Skin epidermis (tissue), 12 donors: ENCODE measurements around the gene CSNK1A1.
A peak's percentile ranks its signal among the peaks of the same experiment; 100 is the strongest.
"Not testable (repeated sequence)": the region's sequence is repeated elsewhere in the genome, so short reads cannot be mapped to it uniquely, and the experiment has no call there.

Experiments used
- H3K27ac ChIP-seq, 21 experiments: fragments of 200-600 bp; sonication (generic) in 11 of 21; one replicate each; pipeline ENCODE4 v1.5.0; 2020; ENCODE audit warnings: mild to moderate bottlenecking in 3 of 21, inconsistent platforms in 2 of 21, moderate library complexity in 2 of 21
- H3K4me3 ChIP-seq, 7 experiments: fragments of 200-600 bp; sonication (generic) in 2 of 7; one replicate each; pipeline ENCODE4 v1.5.0; 2020; ENCODE audit warnings: inconsistent platforms in 2 of 7, mild to moderate bottlenecking in 2 of 7, moderate library complexity in 1 of 7

CSNK1A1 gene

GRCh38 chr5:149541893-149542292 lies 9.3 kb downstream of the CSNK1A1 start:
- Histone ChIP-seq H3K4me3 (no peak overlapping the region), H3K27ac (no peak overlapping the region)

GRCh38 chr5:149540089-149540488 lies 11.2 kb downstream of the CSNK1A1 start:
- Histone ChIP-seq H3K27ac (peak overlapping the region in 1 of 21 experiments; percentile 5), H3K4me3 (no peak overlapping the region)

GRCh38 chr5:149537374-149537975 lies 13.8 kb downstream of the CSNK1A1 start:
- Histone ChIP-seq H3K27ac (no peak overlapping the region), H3K4me3 (no peak overlapping the region)

DNA sequence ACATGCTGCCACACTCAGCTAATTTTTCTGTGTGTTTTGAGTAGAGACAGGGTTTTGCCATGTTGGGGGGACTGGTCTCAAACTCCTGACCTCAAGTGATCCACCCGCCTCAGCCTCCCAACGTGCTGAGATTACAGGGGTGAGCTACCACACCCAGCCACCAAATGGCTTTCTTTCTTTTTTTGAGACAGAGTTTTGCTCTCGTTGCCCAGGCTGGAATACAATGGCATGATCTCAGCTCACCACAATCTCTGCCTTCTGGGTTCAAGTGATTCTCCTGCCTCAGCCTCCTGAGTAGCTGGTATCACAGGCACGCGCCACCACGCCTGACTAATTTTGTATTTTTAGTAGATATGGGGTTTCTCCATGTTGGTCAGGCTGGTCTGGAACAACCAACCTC lies 15.5 kb downstream of the CSNK1A1 start:
- H3K4me3 ChIP-seq, H3K27ac ChIP-seq: not testable (repeated sequence)

DNA sequence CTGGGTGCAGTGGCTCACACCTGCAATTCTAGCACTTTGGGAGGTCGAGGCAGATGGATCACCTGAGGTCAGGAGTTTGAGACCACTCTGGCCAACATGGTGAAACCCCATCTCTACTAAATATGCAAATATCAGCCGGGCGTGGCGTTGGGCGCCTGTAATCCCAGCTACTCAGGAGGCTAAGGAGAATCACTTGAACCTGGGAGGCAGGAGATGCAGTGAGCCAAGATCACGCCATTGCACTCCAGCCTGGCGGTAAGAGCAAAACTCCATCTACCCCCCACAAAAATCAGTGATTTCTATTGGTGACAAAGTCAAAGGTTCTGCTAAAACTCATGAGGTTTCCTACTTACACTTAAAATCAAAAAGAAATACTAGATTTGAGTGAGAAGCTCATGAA lies 18.8 kb downstream of the CSNK1A1 start:
- no peak overlapping the region for H3K4me3 ChIP-seq
- no peak overlapping the region for H3K27ac ChIP-seq

- H3K27ac ChIP-seq: no peak overlapping the region
Measured at GRCh38 chr5:149529463-149529862, 21.8 kb downstream of the CSNK1A1 start.

GRCh38 chr5:149528281-149529060 lies 22.8 kb downstream of the CSNK1A1 start:
- peak overlapping the region in 3 of 21 experiments; percentile 12 to 44 (median 37) for H3K27ac ChIP-seq
- no peak overlapping the region for H3K4me3 ChIP-seq

More at GRCh38 chr5:149529463-149529862, 21.8 kb downstream of the CSNK1A1 start:
- no peak overlapping the region for H3K4me3 ChIP-seq

DNA sequence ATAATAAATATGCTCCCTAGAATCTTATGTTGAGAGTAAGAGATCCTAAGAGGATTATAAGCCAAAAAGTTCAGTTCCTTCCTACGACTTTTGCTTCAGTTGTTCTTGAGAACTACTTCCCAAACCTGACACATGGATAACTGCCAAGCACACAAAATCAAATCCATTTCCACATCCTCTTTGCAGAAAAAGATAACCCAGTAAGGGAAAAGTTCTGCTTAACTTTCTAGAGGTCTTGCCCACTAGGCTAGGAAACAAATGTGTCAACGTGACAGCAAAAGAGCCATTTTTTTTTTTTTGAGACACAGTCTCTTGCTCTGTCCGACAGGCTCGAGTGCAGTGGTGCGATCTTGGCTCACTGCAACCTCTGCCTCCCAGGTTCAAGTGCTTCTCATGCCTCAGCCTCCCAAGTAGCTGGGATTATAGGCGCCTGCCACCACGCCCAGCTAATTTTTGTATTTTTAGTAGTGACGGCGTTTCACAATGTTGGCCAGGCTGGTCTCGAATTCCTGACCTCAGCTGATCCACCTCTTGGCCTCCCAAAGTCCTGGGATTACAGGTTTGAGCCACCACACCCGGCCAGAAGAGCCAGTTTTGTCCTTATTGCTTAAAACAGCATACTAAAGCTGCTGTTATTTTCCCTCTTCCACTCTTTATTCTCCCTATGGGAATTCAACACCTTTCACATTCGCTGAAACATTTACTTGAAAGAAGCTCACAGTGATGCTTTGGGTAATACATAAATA lies 24.2 kb downstream of the CSNK1A1 start:
- Histone ChIP-seq H3K27ac (peak overlapping the region in 5 of 21 experiments; percentile 7 to 61 (median 23)), H3K4me3 (no peak overlapping the region)

GRCh38 chr5:149521739-149522685 lies 29.2 kb downstream of the CSNK1A1 start:
- H3K4me3 ChIP-seq: no peak overlapping the region
- no peak overlapping the region for H3K27ac ChIP-seq

GRCh38 chr5:149519601-149520000 lies 31.6 kb downstream of the CSNK1A1 start:
- H3K4me3 ChIP-seq: no peak overlapping the region
- peak overlapping the region in 3 of 21 experiments; percentile 1 to 41 (median 20) for H3K27ac ChIP-seq

- H3K4me3 ChIP-seq: no peak overlapping the region
- H3K27ac ChIP-seq: peak overlapping the region in 6 of 21 experiments; percentile 3 to 41 (median 26)
Measured at GRCh38 chr5:149518620-149519019, 32.6 kb downstream of the CSNK1A1 start.

GRCh38 chr5:149517461-149518122 lies 33.6 kb downstream of the CSNK1A1 start:
- Histone ChIP-seq H3K27ac (peak overlapping the region in 3 of 21 experiments; percentile 1 to 9 (median 2)), H3K4me3 (no peak overlapping the region)

DNA sequence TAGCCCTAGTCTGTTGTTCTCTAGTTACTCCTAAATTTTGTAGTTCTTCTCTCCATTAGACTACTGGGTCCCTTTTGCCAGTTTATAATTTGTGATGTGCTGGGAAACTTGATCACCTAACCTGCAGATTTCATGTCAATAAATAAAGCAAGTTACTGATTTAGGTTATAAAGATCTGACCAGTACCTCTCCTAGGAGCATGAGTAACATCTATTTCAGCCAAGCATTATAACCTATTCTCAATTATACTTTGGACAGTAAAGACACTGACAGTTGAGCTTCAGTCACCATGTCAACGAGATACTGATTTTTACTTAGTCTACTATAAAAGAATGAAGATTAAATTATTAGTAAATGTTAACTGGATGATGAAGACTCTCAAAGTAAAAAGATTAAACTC lies 36.7 kb downstream of the CSNK1A1 start:
- H3K27ac ChIP-seq: no peak overlapping the region
- no peak overlapping the region for H3K4me3 ChIP-seq

GRCh38 chr5:149513372-149513947 lies 37.8 kb downstream of the CSNK1A1 start:
- H3K4me3 ChIP-seq, H3K27ac ChIP-seq: not testable (repeated sequence)

DNA sequence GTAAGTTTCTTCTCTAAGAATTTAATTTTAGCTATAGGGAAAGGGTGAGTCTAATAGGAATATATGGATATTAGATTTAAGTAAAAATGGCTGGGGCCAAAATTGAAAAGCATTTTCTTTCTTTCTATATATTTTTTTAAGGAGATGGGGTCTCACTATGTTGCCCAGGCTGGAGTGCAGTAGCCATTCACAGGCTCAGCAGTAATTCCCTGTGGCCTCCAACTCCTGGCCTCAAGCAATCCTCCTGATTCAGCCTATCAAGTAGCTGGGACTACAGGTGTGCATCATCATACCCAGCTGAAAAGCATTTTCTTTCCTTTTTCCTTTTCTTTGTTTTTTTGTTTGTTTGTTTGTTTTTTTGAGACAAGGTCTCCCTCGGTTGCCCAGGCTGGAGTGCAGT lies 41.1 kb downstream of the CSNK1A1 start:
- H3K27ac ChIP-seq: no peak overlapping the region
- H3K4me3 ChIP-seq: no peak overlapping the region

DNA sequence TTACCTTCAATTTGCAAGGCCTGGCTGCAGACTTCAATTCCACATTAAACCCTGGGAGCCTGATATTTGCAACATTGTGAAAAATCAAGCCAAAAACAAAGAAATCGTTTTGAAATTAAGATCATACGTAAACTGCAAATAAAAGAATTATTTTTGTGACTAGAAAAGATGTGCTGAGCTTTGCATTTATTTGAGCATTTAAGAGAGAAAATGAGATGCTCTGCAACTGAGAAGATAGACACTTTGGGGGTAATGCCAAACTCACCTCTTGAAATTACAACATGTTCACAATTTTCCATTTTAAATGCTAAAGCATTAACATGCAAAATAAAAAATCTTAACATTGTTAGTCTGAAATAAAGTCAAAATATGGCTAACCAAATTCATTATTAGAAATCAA lies 46.6 kb downstream of the CSNK1A1 start:
- Histone ChIP-seq H3K4me3 (no peak overlapping the region), H3K27ac (no peak overlapping the region)

DNA sequence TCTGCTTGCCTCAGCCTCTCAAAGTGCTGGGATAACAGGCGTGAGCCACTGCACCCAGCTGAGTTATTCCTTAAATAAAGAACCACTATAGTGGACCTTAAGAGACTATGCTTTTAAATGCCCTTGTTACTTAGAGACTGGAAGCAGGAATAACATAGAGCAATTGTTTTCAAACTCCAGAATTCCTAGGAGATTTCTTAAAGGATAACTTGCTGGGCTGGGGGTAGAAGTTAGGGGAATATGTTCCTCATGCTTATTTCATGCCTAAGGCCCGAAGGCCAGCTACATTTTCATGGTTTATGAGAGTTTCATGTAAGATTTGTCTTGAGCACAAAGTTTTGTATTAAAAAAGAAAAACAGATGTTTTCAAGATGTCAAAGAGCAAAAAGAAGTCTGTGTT lies 48.2 kb downstream of the CSNK1A1 start:
- Histone ChIP-seq H3K4me3 (no peak overlapping the region), H3K27ac (peak overlapping the region in 3 of 21 experiments; percentile 3 to 43 (median 11))

- no peak overlapping the region for H3K4me3 ChIP-seq
- no peak overlapping the region for H3K27ac ChIP-seq
Measured at GRCh38 chr5:149500922-149501582, 50.2 kb downstream of the CSNK1A1 start.
